GM19463 (cell line): ENCODE results near the gene TUBAL3.

Experiments used
- ATAC-seq: cut with Tn5 transposase; IDR thresholded peaks from one replicate; pipeline ENCODE4 v1.9.1; 2021; ENCODE audit warnings: mild to moderate bottlenecking, moderate library complexity; ENCODE audit not compliant: unreplicated experiment

The TUBAL3 gene

GRCh38 chr10:5343979-5344378 is 60.6 kb downstream of the TUBAL3 start:
- ATAC-seq = no peak

GRCh38 chr10:5343561-5343960 is 61.1 kb downstream of the TUBAL3 start:
- no peak for ATAC-seq
